RWPE1 (cell line): ENCODE results near the gene GAN.

ENCODE experiments used
- CTCF ChIA-PET: fragments of 350-600 bp; sonication (Branson Sonifier 250); formaldehyde crosslinking; extraction: SDS; loops from one replicate; lab custom pipeline; 2021; lab: Yijun Ruan, JAX
- POLR2A ChIA-PET: fragments of 400-600 bp; formaldehyde crosslinking; extraction: SDS; loops from one replicate; lab custom pipeline; 2020; ENCODE audit warnings: antibody characterized with exemption; ENCODE audit not compliant: low non-redundant PET; lab: Yijun Ruan, JAX
- DNase-seq: peaks from one replicate; pipeline ENCODE4 v3.0.0; 2012; ENCODE audit warnings: low spot score
- H3K27ac ChIP-seq: fragments of 450-650 bp; 2 replicates; pipeline ENCODE4 v1.5.1; 2017
- CTCF ChIP-seq: fragments of 450-650 bp; conservative IDR thresholded peaks from 2 replicates; pipeline ENCODE4 v1.5.1; 2017; ENCODE audit warnings: low read depth, mild to moderate bottlenecking

Gene GAN

GRCh38 chr16:81275064-81275532 lies 39.7 kb upstream of the GAN start:
- H3K27ac ChIP-seq = no peak overlapping the region
- ChIA-PET POLR2A (interaction anchor here (0.6 kb wide), 2 partner anchors 39 to 94 kb away, joined by 3 read pairs; no protein-coding TSS in a partner anchor), CTCF (no interaction called here)
- TF ChIP-seq CTCF = no peak
- no peak for DNase-seq

- TF ChIP-seq CTCF = no peak
- CTCF ChIA-PET = no interaction called here
- no peak for DNase-seq
- POLR2A ChIA-PET = no interaction called here
- H3K27ac ChIP-seq = no peak overlapping the region
These were observed 39.0 kb upstream of the GAN start for GRCh38 chr16:81275795-81276194.

GRCh38 chr16:81276323-81276722 lies 38.4 kb upstream of the GAN start:
- DNase-seq = no peak
- no peak for TF ChIP-seq CTCF
- H3K27ac ChIP-seq = no peak overlapping the region
- ChIA-PET POLR2A (no interaction called here), CTCF (interaction anchor here (0.6 kb wide), 1 partner anchor 22 kb away, joined by 4 read pairs; no protein-coding TSS in a partner anchor)

- ChIA-PET CTCF (interaction anchor here (0.6 kb wide), 2 partner anchors 14 to 720 kb away, joined by 3 read pairs; no protein-coding TSS in a partner anchor), POLR2A (no interaction called here)
- DNase-seq = no peak
- no peak overlapping the region for H3K27ac ChIP-seq
- no peak for TF ChIP-seq CTCF
These were observed 37.2 kb upstream of the GAN start for GRCh38 chr16:81277541-81278080.

- H3K27ac ChIP-seq = no peak overlapping the region
- ChIA-PET POLR2A (no interaction called here), CTCF (interaction anchor here (0.6 kb wide), 2 partner anchors 8 to 15 kb away, joined by 3 to 5 read pairs; no protein-coding TSS in a partner anchor)
- no peak for DNase-seq
- no peak for TF ChIP-seq CTCF
These were observed 36.2 kb upstream of the GAN start for GRCh38 chr16:81278526-81278925.

GRCh38 chr16:81279392-81279791 lies 35.4 kb upstream of the GAN start:
- ChIA-PET POLR2A (no interaction called here), CTCF (no interaction called here)
- H3K27ac ChIP-seq = no peak overlapping the region
- DNase-seq = no peak
- TF ChIP-seq CTCF = no peak
